ENCODE measurements around the gene KCNQ5.

The KCNQ5 gene

GRCh38 chr6:73134588-73134987 is 512.7 kb downstream of the KCNQ5 start:
- Histone ChIP-seq H3K27ac (replicated peaks; ENCODE audit: low read length) (no peak overlapping the region), H3K79me1 (ENCODE audit: low read depth, low read length) (no peaks in the 10 kb centered on the region), H3K4ac (ENCODE audit: low read length) (no peak overlapping the region), H3K18ac (ENCODE audit: low read length) (no peak overlapping the region), H2BK15ac (ENCODE audit: low read length) (no peak overlapping the region), H3K4me2 (ENCODE audit: insufficient read depth, low read length, poor library complexity, severe bottlenecking) (no peak overlapping the region), H4K8ac (ENCODE audit: low read depth, low read length) (no peak overlapping the region), H2BK12ac (ENCODE audit: low read length) (no peak overlapping the region), H2BK120ac (ENCODE audit: low read depth, low read length) (no peak overlapping the region), H3K4me3 (ENCODE audit: low read length in 2 of 2) (no peak overlapping the region), H3K4me1 (ENCODE audit: control insufficient read depth in 2 of 2, insufficient read depth in 1 of 2, low read depth in 1 of 2, low read length in 2 of 2) (peaks cover 0 to 1% of the 10 kb centered on the region in 2 donors), H2AFZ (ENCODE audit: low read length) (no peak overlapping the region), H3K9ac (ENCODE audit: low read depth, low read length, poor library complexity) (no peak overlapping the region), H3K14ac (ENCODE audit: low read length) (no peak overlapping the region), H3K36me3 (replicated peaks in 1 of 2; ENCODE audit: control insufficient read depth in 2 of 2, insufficient read depth in 2 of 2, low read length in 2 of 2) (no peaks in the 10 kb centered on the region), H2BK5ac (ENCODE audit: low read length) (no peak overlapping the region), H3K9me3 (replicated peaks in 1 of 2; ENCODE audit: control insufficient read depth in 2 of 2, insufficient read depth in 1 of 2, low read depth in 1 of 2, low read length in 2 of 2) (no peaks in the 10 kb centered on the region), H4K91ac (ENCODE audit: low read depth, low read length, poor library complexity) (no peak overlapping the region), H3K27me3 (ENCODE audit: control insufficient read depth in 3 of 3, insufficient read depth in 3 of 3, low read depth in 1 of 3, low read length in 3 of 3) (no peaks in the 10 kb centered on the region), H3K23ac (ENCODE audit: low read depth, low read length, poor library complexity) (no peak overlapping the region), H2AK5ac (ENCODE audit: low read depth, low read length) (no peak overlapping the region)
- WGBS, 2 donors (ENCODE audit: extremely low coverage in 2 of 2, insufficient read length in 2 of 2, insufficient replicate concordance in 1 of 2) = no CpG with 5 or more reads among the region's 11 CpGs
- DNase-seq (ENCODE audit: low spot score) = peak; percentile 32

DNA sequence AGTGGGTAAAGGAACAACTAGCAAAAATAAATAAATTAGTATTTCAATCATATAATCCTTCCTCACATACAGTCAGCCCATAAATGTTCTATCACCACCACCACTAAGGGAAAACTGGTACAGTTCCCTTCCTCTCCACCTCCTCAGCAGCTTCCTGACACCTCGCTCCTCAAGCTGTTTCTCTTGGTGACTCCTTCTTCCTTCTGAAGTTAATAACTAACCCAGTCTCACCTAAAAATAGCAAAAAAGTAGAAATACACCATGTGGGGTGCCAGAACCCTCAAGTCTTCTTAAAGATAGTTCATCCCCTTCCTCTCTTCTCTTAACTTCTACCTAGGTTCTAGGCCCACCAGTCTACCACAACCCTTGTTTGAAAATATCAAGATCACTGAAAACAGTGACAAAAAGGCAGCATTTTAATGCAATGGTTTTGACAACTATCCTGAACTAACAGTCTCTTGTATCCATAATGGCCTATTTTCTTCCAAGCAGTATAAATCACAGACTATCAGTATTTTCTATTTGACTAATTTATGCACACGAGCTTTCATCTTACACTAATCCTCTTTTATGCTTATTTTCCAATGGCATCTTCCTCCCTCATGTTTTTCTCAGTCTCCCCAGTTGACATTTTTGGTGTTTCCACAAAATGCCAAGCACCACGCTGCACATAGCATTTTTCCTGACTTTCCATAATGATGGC is 518.0 kb downstream of the KCNQ5 start:
- no peak overlapping the region for H4K91ac ChIP-seq (ENCODE audit: low read depth, low read length, poor library complexity)
- H3K27ac ChIP-seq (replicated peaks; ENCODE audit: low read length) = no peak overlapping the region
- H3K4ac ChIP-seq (ENCODE audit: low read length) = no peak overlapping the region
- no peaks in the 10 kb centered on the region for H3K9me3 ChIP-seq (replicated peaks in 1 of 2; ENCODE audit: control insufficient read depth in 2 of 2, insufficient read depth in 1 of 2, low read depth in 1 of 2, low read length in 2 of 2)
- H2BK15ac ChIP-seq (ENCODE audit: low read length) = no peak overlapping the region
- H2BK12ac ChIP-seq (ENCODE audit: low read length) = no peak overlapping the region
- H3K36me3 ChIP-seq (replicated peaks in 1 of 2; ENCODE audit: control insufficient read depth in 2 of 2, insufficient read depth in 2 of 2, low read length in 2 of 2) = no peaks in the 10 kb centered on the region
- no peak overlapping the region for H3K4me2 ChIP-seq (ENCODE audit: insufficient read depth, low read length, poor library complexity, severe bottlenecking)
- H2BK5ac ChIP-seq (ENCODE audit: low read length) = no peak overlapping the region
- no CpG with 5 or more reads among the region's 3 CpGs for WGBS, 2 donors (ENCODE audit: extremely low coverage in 2 of 2, insufficient read length in 2 of 2, insufficient replicate concordance in 1 of 2)
- H3K4me3 ChIP-seq (ENCODE audit: low read length in 2 of 2) = no peak overlapping the region
- DNase-seq (ENCODE audit: low spot score) = no peak
- H2AK5ac ChIP-seq (ENCODE audit: low read depth, low read length) = no peak overlapping the region
- no peaks in the 10 kb centered on the region for H3K27me3 ChIP-seq (ENCODE audit: control insufficient read depth in 3 of 3, insufficient read depth in 3 of 3, low read depth in 1 of 3, low read length in 3 of 3)
- H3K18ac ChIP-seq (ENCODE audit: low read length) = no peak overlapping the region
- H3K23ac ChIP-seq (ENCODE audit: low read depth, low read length, poor library complexity) = no peak overlapping the region
- no peak overlapping the region for H2AFZ ChIP-seq (ENCODE audit: low read length)
- no peak overlapping the region for H3K9ac ChIP-seq (ENCODE audit: low read depth, low read length, poor library complexity)
- H3K4me1 ChIP-seq (ENCODE audit: control insufficient read depth in 2 of 2, insufficient read depth in 1 of 2, low read depth in 1 of 2, low read length in 2 of 2) = no peaks in the 10 kb centered on the region
- H3K79me1 ChIP-seq (ENCODE audit: low read depth, low read length) = no peaks in the 10 kb centered on the region
- no peak overlapping the region for H3K14ac ChIP-seq (ENCODE audit: low read length)
- H2BK120ac ChIP-seq (ENCODE audit: low read depth, low read length) = no peak overlapping the region
- H4K8ac ChIP-seq (ENCODE audit: low read depth, low read length) = no peak overlapping the region

DNA sequence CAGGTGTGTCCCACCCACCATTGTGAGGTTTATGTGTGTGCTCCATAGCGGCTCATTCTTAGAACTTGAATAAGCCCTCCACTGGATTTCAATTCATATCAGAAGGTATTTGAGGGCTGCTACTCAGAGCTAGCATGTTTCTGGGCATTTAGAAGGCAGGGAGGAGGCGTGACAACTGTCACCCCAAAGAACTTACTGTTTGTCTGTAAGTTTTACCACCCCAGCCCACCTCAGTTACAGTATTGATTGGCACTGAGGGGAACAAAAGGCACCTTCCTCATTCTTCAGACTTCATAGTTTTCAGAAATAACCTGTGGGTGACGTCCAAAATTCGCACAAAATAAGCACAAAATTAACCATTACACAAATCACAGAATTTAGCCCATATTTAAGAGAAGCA is 521.7 kb downstream of the KCNQ5 start:
- H3K14ac ChIP-seq (ENCODE audit: low read length) = no peak overlapping the region
- no peak overlapping the region for H3K4me2 ChIP-seq (ENCODE audit: insufficient read depth, low read length, poor library complexity, severe bottlenecking)
- H2BK5ac ChIP-seq (ENCODE audit: low read length) = no peak overlapping the region
- no peak overlapping the region for H2AK5ac ChIP-seq (ENCODE audit: low read depth, low read length)
- no peak overlapping the region for H3K4ac ChIP-seq (ENCODE audit: low read length)
- no peaks in the 10 kb centered on the region for H3K4me1 ChIP-seq (ENCODE audit: control insufficient read depth in 2 of 2, insufficient read depth in 1 of 2, low read depth in 1 of 2, low read length in 2 of 2)
- no peak overlapping the region for H2BK15ac ChIP-seq (ENCODE audit: low read length)
- no peak overlapping the region for H2AFZ ChIP-seq (ENCODE audit: low read length)
- H3K27me3 ChIP-seq (ENCODE audit: control insufficient read depth in 3 of 3, insufficient read depth in 3 of 3, low read depth in 1 of 3, low read length in 3 of 3) = no peaks in the 10 kb centered on the region
- H3K36me3 ChIP-seq (replicated peaks in 1 of 2; ENCODE audit: control insufficient read depth in 2 of 2, insufficient read depth in 2 of 2, low read length in 2 of 2) = no peaks in the 10 kb centered on the region
- H3K18ac ChIP-seq (ENCODE audit: low read length) = no peak overlapping the region
- H2BK12ac ChIP-seq (ENCODE audit: low read length) = no peak overlapping the region
- WGBS, 2 donors (ENCODE audit: extremely low coverage in 2 of 2, insufficient read length in 2 of 2, insufficient replicate concordance in 1 of 2) = no CpG with 5 or more reads among the region's 4 CpGs
- no peak overlapping the region for H4K91ac ChIP-seq (ENCODE audit: low read depth, low read length, poor library complexity)
- H3K4me3 ChIP-seq (ENCODE audit: low read length in 2 of 2) = no peak overlapping the region
- H3K9ac ChIP-seq (ENCODE audit: low read depth, low read length, poor library complexity) = no peak overlapping the region
- H4K8ac ChIP-seq (ENCODE audit: low read depth, low read length) = no peak overlapping the region
- no peaks in the 10 kb centered on the region for H3K79me1 ChIP-seq (ENCODE audit: low read depth, low read length)
- no peak overlapping the region for H2BK120ac ChIP-seq (ENCODE audit: low read depth, low read length)
- no peak for DNase-seq (ENCODE audit: low spot score)
- no peaks in the 10 kb centered on the region for H3K9me3 ChIP-seq (replicated peaks in 1 of 2; ENCODE audit: control insufficient read depth in 2 of 2, insufficient read depth in 1 of 2, low read depth in 1 of 2, low read length in 2 of 2)
- no peak overlapping the region for H3K27ac ChIP-seq (replicated peaks; ENCODE audit: low read length)
- no peak overlapping the region for H3K23ac ChIP-seq (ENCODE audit: low read depth, low read length, poor library complexity)

DNA sequence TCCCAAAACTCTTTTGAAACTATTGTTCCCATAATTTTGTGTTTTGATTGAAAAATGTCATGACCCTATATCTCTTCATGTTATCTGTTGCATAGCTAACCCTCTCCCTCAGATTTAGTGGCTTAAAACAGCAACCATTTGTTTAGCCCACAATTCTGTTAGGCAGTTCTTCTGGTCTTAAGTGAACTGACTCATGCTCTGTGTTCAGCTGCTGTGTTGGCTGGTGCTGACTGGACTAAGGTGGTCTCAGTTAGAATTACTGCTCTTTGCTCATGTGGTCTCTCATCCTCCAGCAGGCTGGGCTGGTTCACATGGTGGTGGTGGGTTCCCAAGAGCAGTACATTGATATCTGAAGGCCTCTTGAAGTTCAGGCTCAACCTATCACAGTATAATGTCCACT is 522.7 kb downstream of the KCNQ5 start:
- H2BK12ac ChIP-seq (ENCODE audit: low read length) = no peak overlapping the region
- no peaks in the 10 kb centered on the region for H3K79me1 ChIP-seq (ENCODE audit: low read depth, low read length)
- no peaks in the 10 kb centered on the region for H3K4me1 ChIP-seq (ENCODE audit: control insufficient read depth in 2 of 2, insufficient read depth in 1 of 2, low read depth in 1 of 2, low read length in 2 of 2)
- H3K14ac ChIP-seq (ENCODE audit: low read length) = no peak overlapping the region
- H2BK5ac ChIP-seq (ENCODE audit: low read length) = no peak overlapping the region
- H2BK15ac ChIP-seq (ENCODE audit: low read length) = no peak overlapping the region
- H3K4me3 ChIP-seq (ENCODE audit: low read length in 2 of 2) = no peak overlapping the region
- no peaks in the 10 kb centered on the region for H3K9me3 ChIP-seq (replicated peaks in 1 of 2; ENCODE audit: control insufficient read depth in 2 of 2, insufficient read depth in 1 of 2, low read depth in 1 of 2, low read length in 2 of 2)
- H3K36me3 ChIP-seq (replicated peaks in 1 of 2; ENCODE audit: control insufficient read depth in 2 of 2, insufficient read depth in 2 of 2, low read length in 2 of 2) = no peaks in the 10 kb centered on the region
- no peak overlapping the region for H2BK120ac ChIP-seq (ENCODE audit: low read depth, low read length)
- no peak for DNase-seq (ENCODE audit: low spot score)
- H3K4ac ChIP-seq (ENCODE audit: low read length) = no peak overlapping the region
- H3K4me2 ChIP-seq (ENCODE audit: insufficient read depth, low read length, poor library complexity, severe bottlenecking) = no peak overlapping the region
- H4K91ac ChIP-seq (ENCODE audit: low read depth, low read length, poor library complexity) = no peak overlapping the region
- no peak overlapping the region for H2AFZ ChIP-seq (ENCODE audit: low read length)
- H2AK5ac ChIP-seq (ENCODE audit: low read depth, low read length) = no peak overlapping the region
- no peak overlapping the region for H3K27ac ChIP-seq (replicated peaks; ENCODE audit: low read length)
- H3K18ac ChIP-seq (ENCODE audit: low read length) = no peak overlapping the region
- no peak overlapping the region for H3K23ac ChIP-seq (ENCODE audit: low read depth, low read length, poor library complexity)
- H3K9ac ChIP-seq (ENCODE audit: low read depth, low read length, poor library complexity) = no peak overlapping the region
- H4K8ac ChIP-seq (ENCODE audit: low read depth, low read length) = no peak overlapping the region
- H3K27me3 ChIP-seq (ENCODE audit: control insufficient read depth in 3 of 3, insufficient read depth in 3 of 3, low read depth in 1 of 3, low read length in 3 of 3) = no peaks in the 10 kb centered on the region
